Fibroblast of lung (primary cell): ENCODE measurements around the gene GPR132.

ENCODE experiments used
- CTCF ChIP-seq, 2 donors: IDR thresholded peaks in 1 of 2; conservative IDR thresholded peaks in 1 of 2; 1 replicate in 1 of 2; 2 replicates in 1 of 2; pipeline ENCODE4 v1.5.1; 2011 to 2012; ENCODE audit warnings: low read length in 2 of 2, control low read depth in 1 of 2, inconsistent platforms in 1 of 2, low read depth in 1 of 2, mild to moderate bottlenecking in 1 of 2
- EZH2 ChIP-seq: IDR thresholded peaks from 2 replicates; pipeline ENCODE4 v1.5.1; 2012; ENCODE audit warnings: low read length, control low read depth, mild to moderate bottlenecking; ENCODE audit errors: missing control alignments

DNA sequence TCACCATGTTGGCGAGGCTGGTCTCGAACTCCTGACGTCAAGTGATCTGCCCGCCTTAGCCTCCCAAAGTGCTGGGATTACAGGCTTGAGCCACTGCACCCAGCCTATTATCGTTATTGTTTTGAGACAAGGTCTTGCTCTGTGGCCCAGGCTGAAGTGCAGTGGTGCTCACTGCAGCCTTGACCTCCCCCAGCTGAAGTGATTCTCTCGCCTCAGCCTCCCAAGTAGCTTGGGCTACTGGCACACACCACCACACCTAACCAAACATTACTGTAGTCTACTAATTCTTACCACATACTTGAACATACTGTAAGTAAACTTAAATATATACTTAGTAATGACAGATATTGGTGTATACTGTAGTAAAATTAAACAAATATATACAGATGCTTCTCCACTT is 39.8 kb downstream of the GPR132 start:
- TF ChIP-seq CTCF (conservative IDR thresholded peaks at IDR 0.05 in 1 of 2, IDR thresholded peaks at IDR 0.05 in 1 of 2; ENCODE audit: low read depth in 1 of 2, low read length in 2 of 2), result no peak
- TF ChIP-seq EZH2, result no peak
